RWPE1 (cell line): Measurements from ENCODE around the gene PPP1R12C.

ENCODE experiments used
- CTCF ChIA-PET: fragments of 350-600 bp; sonication (Branson Sonifier 250); formaldehyde crosslinking; extraction: SDS; loops from one replicate; lab custom pipeline; 2021; lab: Yijun Ruan, JAX
- POLR2A ChIA-PET: fragments of 400-600 bp; formaldehyde crosslinking; extraction: SDS; loops from one replicate; lab custom pipeline; 2020; ENCODE audit warnings: antibody characterized with exemption; ENCODE audit not compliant: low non-redundant PET; lab: Yijun Ruan, JAX
- DNase-seq: peaks from one replicate; pipeline ENCODE4 v3.0.0; 2012; ENCODE audit warnings: low spot score
- H3K27ac ChIP-seq: fragments of 450-650 bp; 2 replicates; pipeline ENCODE4 v1.5.1; 2017
- TF ChIP-seq, protein P1 (sequence below): fragments of 450-650 bp; conservative IDR thresholded peaks from 2 replicates; pipeline ENCODE4 v1.5.1; 2017; ENCODE audit warnings: low read depth, mild to moderate bottlenecking

PPP1R12C gene

DNA sequence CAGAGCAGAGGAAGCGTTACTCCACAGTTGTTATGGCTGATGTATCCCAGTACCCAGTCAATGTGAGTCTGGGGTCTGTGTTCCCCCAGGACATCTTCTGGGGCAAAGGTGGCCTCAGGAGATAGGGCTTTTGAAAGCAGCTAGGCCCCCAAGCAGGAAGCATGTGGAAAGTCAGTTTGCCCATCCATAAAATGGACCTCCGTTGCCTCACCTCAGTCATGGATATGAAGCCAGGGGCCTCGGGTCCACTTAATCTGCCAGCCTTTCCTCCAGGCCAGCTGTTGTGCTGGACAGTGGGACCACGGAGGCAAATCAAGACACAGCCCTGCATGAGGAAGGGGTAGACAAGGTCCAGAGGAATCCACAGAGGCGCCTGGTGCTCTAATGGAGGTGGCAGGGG, 38.4 kb downstream of the PPP1R12C start:
- ChIA-PET CTCF (interaction anchor here (0.7 kb wide), 1 partner anchor 411 kb away, joined by 3 read pairs; no protein-coding TSS in a partner anchor), POLR2A (interaction anchor here (0.9 kb wide), 1 partner anchor 10 kb away, joined by 3 read pairs; no protein-coding TSS in a partner anchor)
- no peak for DNase-seq
- H3K27ac ChIP-seq: no peak overlapping the region
- TF ChIP-seq, protein P1, sequence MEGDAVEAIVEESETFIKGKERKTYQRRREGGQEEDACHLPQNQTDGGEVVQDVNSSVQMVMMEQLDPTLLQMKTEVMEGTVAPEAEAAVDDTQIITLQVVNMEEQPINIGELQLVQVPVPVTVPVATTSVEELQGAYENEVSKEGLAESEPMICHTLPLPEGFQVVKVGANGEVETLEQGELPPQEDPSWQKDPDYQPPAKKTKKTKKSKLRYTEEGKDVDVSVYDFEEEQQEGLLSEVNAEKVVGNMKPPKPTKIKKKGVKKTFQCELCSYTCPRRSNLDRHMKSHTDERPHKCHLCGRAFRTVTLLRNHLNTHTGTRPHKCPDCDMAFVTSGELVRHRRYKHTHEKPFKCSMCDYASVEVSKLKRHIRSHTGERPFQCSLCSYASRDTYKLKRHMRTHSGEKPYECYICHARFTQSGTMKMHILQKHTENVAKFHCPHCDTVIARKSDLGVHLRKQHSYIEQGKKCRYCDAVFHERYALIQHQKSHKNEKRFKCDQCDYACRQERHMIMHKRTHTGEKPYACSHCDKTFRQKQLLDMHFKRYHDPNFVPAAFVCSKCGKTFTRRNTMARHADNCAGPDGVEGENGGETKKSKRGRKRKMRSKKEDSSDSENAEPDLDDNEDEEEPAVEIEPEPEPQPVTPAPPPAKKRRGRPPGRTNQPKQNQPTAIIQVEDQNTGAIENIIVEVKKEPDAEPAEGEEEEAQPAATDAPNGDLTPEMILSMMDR: no peak

GRCh38 chr19:55077106-55077505, 40.3 kb downstream of the PPP1R12C start:
- POLR2A ChIA-PET: no interaction called here
- DNase-seq: no peak
- CTCF ChIA-PET: no interaction called here
- TF ChIP-seq, protein P1: no peak
- H3K27ac ChIP-seq: no peak overlapping the region

- no peak overlapping the region for H3K27ac ChIP-seq
- POLR2A ChIA-PET: no interaction called here
- CTCF ChIA-PET: interaction anchor here (1.9 kb wide), 1 partner anchor 12 kb away, joined by 5 read pairs; no protein-coding TSS in a partner anchor
- TF ChIP-seq, protein P1: no peak
- no peak for DNase-seq
Observed at GRCh38 chr19:55076321-55076720, 41.1 kb downstream of the PPP1R12C start.

DNA sequence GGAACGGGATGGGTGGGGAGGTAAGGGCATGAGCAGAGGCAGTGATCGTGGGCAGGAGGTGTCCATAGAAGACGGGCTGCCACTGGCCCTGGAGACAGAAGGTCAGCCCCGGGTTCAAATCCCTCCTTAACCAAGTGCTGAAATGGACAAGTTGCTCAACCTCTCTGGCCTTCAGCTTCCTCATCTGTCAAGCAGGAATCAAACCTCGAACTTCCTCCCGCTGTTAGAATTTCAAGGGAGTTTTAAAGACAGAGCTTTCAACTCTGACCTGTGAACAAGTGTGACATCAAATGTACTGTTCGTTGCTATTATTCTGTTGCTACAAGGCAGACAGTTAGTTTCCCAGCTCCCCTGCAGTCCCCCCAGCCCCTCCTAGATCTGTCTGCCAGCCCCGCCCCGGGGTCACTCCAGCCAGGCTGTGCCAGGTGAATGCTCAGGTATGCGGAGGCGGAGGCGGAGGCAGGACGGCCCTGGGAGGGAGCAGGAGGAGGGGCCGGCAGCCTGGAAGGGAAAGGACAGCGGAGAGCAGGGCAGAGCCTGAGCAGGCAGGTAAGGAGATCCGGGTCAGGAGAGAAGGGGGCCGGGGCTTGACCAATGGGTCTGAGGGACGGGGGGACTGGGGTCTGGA, 42.0 kb downstream of the PPP1R12C start, which contains the start of gene EPS8L1:
Gene EPS8L1 (plus strand): TSS at position 499 of the 628 bp plus-strand sequence. CDS start 576 bp downstream, outside the sequence.
- peak; percentile 60 for DNase-seq
- H3K27ac ChIP-seq: no peak within 1 kb of the TSS
- POLR2A ChIA-PET: no interaction called here
- CTCF ChIA-PET: interaction anchor here (0.7 to 1.9 kb wide), 2 partner anchors 13 to 374 kb away, joined by 4 to 5 read pairs; no protein-coding TSS in a partner anchor
- TF ChIP-seq, protein P1: no peak

- CTCF ChIA-PET: interaction anchor here (0.6 kb wide), 1 partner anchor 374 kb away, joined by 3 read pairs; no protein-coding TSS in a partner anchor
- TF ChIP-seq, protein P1: no peak
- no peak for DNase-seq
- POLR2A ChIA-PET: no interaction called here
- H3K27ac ChIP-seq: peak overlapping the region; percentile 22
Observed at GRCh38 chr19:55071913-55072312, 45.5 kb downstream of the PPP1R12C start.

- ChIA-PET CTCF (no interaction called here), POLR2A (no interaction called here)
- H3K27ac ChIP-seq: peak overlapping the region; percentile 22
- TF ChIP-seq, protein P1: no peak
- peak; percentile 88 for DNase-seq
Observed at GRCh38 chr19:55071129-55071502, 46.3 kb downstream of the PPP1R12C start.
